UCSD-AML1 (cell line): ENCODE measurements around the gene DPP6.
A peak's percentile ranks its signal among the peaks of the same experiment; 100 is the strongest.

ENCODE experiments used
- DNase-seq: peaks from one replicate; lab custom pipeline; 2025; ENCODE audit not compliant: unreplicated experiment; lab: John Stamatoyannopoulos, UW

The DPP6 gene

DNA sequence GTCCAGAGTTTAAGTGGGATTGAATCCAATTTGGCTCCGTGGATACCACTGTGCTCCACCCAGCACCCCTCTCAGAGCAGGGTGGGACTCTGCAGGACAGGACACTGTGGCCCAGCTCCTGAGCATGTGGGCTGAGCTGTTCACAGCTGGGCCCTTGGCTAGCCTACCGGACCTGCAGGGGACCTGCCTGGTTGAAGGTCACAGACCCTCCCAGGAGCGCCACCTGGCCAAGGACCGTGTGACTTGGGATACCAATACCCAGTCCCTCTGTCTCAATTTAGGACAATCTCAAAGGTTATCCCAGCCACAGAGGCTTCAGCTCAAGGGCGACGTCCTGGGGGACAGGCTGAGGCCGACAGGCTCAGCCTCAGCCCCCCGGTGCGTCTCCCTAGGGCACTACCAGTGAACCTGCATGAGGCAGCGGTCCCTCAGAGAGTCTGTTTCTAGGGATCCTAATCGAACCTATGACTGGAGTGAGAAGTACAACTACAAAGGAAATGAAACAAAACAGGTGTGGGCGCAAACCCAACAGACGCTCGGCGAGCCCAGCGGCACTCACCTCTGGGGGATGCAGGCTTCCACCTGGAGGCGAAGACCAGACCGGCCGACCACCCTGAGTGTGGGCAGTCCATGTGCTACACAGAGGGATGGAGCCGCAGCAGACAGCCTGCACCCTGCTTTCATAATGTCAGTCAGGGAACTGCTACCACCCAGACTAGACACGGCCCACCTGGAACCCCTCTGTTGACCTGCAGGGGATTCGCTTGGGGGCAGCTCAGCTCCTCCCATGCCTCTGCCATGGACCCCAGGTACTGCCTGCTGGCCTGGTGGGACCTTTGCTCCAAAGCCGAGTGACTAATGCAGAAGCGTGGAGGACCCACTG is 847.0 kb downstream of the DPP6 start:
- no peak for DNase-seq

DNA sequence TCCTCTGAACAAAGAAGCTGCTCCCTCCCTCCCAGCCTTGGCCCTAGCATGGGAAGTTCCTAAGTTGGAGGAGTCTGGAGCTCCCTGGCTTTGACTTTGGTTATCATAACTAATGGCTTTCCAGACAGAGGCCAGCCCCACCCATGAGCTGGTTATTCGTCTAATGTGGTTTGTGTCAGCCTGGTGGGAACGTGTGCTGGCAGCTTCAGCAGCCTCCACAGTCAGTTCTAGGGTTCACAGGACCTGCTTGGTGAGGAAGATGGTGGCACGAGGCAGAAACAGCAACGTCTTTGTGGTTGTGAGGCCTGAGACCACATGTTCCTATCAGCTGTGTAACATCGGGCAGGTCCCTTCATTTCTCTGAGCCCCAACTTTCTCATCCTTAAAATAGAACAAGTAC is 847.7 kb downstream of the DPP6 start:
- no peak for DNase-seq

DNA sequence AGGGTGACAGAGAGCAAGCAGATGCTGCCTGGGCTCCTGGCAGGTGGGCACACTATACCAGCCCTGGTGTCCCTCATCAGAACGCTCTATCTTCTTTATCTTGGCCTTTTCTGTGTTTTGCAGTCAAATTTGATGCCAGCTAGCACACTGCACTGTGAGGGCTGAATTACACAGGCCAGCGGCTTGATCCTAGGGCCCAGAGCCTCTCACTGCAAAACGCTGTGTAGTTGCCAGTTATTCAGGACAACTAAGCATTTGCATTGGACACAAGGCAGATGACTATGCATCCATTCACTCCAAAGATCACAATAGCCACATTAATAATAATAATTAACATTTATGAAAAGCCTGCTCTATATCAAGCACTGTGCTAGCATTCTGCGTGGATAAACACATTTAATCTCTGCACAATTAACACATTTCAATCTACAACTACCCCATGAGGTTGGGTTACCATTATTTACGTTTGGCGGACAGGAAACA is 850.4 kb downstream of the DPP6 start:
- DNase-seq: no peak

DNA sequence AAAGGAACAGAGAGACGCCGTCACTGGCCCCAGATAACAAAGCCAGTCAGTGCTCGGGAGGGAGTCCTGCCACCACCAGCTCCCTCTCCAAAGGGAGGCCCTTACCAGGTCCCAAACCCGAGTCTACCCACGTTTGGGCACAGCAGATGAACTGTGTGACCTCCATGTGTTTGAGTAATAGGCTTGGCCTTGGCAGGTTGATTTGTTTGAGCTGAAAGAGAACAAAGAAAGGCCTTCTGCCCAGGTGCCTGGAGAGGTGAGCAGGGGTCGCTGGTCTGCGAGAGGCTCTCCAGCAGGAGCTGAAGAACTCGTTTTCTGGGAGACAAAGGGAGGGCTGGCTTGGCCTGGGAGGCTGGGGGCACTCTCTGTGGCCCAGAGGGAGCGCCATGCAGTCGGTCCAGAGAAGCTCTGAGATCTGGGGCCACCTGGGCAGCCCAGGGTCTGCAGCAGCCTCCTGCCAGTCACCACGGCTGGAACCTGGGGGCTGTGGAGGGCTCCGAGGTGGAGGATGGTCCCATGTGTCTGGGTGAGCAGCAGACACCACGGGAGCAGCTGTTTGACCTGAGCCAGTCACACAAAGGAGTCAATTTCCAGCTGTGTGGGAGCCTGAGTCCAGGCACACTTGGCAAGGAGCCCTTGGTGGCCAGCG is 851.0 kb downstream of the DPP6 start:
- no peak for DNase-seq

DNA sequence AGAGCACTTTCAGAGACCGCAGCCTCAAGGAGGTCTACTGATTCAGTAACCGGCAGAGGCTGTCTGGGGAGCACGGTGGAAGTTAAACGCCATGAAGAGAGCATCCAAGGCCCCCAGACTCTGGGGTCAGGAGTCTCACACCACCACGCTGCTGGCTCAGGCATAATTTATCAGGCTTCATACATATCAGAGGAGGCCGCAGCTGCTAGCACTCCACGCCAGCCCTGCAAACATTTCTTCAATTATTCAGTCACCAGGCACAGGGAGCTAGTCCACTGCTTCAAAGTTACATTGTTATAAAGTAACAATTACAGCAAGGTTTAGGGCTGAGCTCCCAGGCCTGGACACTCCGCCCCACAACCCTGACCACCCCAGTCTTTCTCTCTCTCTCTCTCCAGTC is 852.9 kb downstream of the DPP6 start:
- no peak for DNase-seq

DNA sequence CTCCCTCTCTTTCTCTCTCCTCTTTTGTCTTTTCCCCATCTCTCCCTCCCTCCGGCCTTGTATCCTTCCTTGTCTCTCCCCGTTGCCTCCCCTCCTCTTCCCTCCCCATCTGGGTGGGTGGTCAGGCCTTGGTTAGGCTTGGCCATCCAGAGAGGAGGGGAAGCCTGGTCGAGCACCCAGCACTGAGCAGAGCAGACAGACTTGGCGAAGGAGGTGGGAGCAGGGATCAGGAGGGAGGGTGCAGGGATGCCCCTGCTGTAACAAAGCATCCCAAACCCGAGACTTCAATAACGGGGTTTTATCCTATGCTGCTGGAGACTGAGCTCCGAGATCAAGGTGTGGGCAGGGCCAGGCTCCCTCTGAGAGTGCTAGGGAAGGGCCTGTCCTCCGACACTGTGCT is 853.4 kb downstream of the DPP6 start:
- DNase-seq: no peak

DNA sequence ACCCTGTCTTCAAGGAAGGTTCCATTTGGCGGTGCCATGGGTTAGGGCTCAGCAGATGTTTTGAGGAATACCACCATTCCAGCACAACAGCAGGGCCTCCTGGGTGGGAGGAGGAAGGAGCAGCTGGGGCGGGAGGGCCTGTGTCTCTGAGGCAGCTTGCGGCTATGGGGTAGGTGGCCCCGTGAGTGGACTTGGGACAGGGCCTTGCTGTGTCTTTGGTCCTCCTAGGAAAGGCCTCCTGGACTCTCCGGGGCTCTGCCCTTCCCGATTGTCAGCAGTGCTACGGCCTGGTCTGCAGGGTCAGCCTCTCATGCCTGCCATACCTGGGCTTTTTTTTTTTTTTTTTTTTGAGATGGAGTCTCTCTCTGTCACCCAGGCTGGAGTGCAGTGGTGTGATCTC is 854.0 kb downstream of the DPP6 start:
- no peak for DNase-seq

DNA sequence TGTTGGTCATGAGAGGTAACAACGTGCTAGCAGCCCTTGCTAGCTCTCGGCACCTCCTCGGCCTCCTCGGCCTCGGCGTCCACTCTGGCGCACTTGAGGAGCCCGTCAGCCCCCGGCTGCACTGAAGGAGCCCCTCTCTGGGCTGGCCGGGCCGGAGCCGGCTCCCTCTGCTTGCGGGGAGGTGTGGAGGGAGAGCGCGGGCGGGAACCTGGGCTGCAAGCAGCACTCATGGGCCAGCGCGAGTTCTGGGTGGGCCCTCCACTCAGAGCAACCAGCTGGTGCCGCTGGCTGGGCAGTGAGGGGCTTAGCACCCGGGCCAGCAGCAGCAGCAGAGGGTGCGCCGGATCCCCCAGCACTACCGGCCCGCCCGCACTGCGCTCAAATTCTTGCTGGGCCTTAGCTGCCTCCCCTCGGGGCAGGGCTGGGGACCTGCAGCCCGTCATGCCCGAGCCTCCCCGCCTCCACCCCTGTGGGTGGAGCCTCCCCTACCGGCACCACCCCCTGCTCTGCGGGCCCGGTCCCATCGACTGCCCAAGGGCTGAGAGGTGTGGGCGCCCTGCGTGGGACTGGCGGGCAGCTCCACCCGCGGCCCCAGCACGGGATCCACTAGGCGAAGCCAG is 854.6 kb downstream of the DPP6 start:
- DNase-seq: no peak

DNA sequence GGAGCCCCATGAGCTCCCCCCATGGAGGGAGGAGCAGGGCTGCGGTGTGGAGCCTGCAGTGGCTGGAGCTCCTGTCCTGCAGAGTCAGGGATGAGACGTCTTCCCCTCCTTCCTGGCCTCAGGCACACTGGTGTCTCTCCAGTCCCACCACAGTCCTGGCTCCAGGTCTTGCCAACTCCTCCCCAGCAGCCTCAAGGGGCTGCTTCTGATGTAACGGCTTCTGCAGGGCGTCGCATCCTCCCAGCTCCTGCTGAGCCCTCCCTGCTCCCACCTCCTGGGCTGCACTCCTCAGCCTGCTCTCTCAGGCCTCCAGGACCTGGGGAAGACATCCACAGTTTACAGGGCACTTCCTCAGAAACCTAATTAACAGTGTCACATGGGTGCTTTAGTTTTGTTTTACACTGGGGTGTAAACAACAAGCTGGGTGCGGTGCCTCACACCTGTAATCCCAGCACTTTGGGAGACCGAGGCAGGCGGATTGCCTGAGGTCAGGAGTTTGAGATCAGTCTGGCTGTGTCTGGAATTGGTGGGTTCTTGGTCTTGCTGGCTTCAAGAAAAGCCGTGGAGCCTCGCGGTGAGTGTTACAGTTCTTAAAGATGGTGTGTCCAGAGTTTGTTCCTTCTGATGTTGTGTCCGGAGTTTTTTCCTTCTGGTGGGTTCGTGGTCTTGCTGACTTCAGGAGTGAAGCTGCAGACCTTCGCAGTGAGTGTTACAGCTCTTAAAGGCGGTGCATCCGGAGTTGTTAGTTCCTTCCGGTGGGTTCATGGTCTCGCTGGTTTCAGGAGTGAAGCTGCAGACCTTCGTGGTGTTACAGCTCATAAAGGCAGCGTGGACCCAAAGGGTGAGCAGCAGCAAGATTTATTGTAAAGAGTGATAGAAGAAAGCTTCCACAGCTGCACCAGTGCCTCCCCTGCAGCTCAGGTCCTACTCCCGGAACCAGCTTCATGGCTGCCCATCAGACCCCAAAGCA is 855.7 kb downstream of the DPP6 start:
- no peak for DNase-seq

DNA sequence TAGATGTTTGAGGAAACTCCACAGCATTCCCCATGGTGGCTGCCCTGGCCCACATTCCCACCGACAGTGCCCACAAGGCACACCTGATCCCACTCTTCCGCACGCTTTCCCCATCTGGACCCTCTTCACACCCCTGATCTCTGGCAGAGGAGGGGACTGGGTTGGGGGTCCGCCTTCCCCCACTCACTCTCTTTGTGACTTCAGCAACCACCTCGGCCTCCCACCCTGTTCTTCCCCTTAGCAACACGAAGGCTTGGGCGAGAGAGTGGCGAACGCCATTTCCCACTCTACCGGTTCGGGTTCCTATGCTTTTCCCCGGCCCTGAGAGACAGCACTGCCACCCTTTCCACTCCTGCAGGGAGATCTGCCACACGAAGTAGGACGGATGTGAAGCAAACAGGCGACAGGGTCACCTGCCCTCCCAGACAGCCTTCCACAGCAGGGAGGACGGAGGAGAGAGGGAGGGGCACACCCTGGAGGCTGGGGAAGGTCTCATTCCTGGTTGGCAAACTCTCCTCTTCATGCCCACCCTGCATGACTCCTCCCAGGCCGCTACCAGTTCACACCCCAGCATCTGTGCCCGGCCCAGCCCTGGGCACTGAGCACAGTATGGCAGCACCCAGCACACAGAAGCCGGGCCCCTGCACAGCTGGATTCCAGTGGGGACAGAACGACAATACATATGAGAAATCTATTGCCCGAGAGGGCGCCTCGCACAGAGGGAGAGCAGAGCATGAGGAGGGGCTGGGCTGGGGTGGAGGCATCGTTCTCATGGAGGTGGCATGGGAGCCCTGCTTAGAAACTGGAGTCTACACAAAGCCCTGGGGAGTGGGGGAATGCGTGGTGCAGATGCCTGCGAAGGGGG is 857.3 kb downstream of the DPP6 start:
- DNase-seq: no peak

DNA sequence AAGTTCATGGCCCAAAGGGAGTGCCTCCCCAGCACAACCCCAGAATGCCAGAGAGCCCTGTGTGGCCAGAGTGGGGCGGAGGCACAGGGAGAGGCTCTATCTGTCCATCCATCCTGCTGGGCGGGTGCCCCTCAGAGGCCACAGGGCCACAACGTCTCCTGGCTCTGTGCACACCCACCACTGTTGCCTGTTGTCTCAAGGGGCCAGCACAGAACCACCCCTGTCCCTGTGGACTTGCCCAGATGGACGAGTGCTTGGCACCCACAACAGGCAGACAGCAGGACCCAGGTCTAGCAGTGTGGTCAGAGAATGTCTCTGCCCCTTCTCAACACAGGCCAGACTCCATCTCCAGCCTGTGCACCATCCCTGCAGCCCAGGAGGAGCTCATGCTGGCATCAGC is 857.9 kb downstream of the DPP6 start:
- no peak for DNase-seq

DNA sequence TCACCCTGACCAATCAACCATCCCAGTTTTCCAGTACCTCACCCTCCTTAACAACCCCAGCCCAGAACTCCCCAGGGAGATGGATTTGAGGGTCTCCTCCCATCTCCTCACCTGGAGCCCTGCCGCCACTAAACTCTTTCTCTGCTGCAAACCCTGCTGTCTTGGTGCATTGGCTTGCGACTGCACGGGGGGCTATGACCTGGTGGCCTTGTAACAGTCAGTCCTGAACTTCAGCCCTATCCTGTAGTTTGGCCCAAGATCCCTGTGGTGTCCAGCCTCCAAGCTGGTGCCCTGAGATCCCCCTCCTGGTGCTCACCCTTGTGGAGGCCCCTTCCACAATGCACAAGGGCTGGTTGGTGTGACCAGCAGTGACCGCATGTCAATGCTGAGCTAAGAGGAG is 858.8 kb downstream of the DPP6 start:
- DNase-seq: no peak

DNA sequence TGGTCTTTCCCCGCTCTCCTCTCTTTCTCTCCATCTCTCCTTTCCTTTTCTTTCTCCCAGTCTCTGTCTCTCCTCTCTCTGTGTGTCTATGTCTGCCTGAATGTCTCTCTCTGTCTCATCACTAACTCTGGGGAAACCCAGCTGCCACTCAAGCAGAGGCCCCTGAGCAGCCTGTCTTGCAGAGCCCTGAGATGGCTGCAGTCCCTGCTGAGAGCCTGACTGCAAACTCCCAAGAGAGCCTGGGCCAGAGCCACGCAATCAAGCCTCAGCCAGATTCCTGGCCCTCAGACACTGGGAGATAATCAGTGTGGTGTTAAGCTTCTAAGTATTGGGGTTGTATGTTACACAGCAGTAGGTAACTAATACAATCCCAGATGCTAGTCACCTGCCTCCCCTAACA is 859.2 kb downstream of the DPP6 start:
- no peak for DNase-seq

DNA sequence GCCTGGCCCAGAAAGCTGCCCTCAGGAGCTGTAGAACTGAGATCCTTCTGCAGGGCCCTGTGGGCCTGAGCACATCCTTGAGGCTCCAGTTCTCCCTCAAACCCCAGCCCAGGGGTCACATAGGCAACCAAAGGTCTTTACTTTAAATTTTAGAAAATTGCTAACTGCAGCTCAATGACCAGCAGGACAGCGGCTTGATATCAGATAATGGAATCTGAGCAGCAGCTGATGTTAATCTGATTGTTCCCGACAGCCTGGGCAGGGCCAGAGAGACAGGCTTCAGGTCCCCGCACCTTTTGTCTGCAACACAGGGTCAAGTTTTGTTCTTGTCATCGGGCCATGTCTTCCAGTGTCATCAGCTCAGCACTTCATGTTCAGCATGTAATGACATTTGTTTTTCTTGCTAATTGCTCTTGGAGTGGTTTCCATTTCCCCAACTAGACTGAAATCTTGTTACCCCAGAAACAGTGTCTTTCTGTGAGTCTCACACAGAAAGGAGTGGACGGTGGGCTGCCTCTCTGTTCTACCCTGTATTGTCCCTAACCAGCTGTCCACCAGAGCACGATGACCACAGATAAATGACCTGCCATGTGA is 859.8 kb downstream of the DPP6 start:
- DNase-seq: no peak

DNA sequence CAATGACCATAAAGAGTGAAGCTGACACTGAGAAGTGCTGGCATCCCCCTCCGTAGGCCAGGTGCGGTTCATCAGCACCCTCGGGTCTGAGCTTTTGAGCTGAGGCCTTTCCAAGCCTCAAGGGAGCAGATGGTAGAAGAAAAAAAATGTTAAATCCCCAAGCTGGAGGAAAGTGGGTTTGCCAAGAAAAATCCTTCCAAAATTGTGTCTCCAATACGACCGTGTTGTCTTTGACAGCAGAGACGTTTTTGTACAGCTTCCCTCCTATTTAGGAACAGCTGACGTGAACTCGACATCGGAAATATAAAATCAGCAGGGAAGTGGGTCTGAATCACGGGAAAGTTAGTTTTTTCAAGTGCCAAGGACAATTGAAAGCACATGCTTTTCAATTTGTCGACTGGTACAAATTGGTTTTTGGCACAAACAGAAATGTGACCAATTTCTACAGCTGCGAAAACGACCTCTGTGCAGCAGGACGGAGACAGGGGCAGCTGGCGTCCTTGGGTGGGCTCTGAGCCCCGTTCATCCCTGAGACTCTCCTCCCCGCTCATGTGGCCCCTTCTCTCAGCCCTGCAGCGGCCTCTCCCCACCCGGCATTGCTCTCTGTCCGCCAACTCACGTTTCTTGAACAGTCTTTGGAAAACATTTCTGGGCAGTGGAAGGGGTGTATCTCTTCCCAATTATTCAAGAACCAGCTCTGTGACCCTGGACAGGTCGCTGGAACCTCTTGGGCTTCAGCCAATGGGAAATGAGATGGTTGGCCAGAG is 860.9 kb downstream of the DPP6 start:
- no peak for DNase-seq

DNA sequence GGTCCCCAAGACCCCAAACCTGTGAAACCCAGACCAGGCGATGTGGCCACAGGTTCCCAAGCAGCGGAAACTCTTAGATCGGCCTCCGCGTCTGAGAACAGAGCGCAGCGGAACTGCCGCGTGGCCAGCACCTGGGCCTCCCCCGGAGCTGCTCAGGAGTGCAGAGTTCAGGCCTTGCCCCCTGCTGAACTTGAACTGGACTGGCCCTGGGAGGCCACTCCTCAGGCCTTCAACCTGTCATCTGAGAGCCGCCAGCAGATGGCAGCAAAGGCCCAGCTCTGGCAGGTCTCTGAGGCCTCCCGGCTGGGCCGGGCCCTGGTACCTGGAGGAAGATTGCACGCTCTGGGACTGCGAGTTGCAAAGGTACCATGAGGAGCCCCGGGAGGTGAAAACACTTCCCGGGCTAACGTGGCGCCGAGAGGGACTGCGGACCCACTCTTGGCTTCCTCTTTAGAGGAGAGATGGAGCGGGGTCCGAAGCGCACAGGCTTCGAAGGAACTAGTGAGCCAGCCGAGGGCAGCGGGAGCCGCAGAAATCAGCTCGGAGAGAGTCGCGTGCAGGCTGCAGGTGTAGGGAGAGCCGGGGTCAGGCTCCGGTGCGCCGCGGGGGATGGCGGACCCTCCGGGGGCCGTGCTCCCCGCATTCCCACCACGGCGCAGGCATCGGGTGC is 861.6 kb downstream of the DPP6 start:
- DNase-seq: peak; percentile 61

DNA sequence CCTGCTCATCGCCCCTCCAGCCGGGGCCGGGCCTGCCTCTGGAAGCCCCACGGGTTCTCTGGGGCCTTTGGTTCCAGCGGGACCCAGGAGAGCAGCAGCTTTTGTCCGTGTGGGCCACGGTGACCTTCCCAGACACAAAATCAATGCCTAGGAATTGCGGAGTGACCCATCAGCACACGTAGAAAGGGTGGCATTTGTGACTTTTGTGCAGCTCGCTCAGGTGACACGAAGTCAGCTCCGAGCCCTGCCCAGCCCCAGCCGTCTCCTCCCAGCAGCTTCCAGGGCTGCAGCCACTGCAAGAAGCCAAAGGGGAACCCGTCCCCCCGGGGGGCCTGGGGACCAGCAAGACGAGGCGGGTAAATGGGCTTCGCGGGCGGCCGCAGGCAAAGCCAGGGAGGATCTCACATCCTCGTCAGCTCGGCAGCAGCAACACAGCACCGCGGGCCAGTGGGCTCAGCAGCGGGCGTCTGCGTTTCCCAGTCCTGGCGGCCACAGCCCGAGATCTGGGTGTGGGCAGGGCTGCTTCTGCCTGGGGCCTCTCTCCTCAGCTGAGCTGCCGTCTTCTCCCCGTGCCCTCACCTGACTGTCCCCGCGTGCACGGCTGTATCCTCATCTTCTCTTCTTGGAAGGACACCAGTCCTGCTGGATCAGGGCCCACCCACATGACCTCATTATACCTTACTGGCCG is 862.3 kb downstream of the DPP6 start:
- DNase-seq: no peak

DNA sequence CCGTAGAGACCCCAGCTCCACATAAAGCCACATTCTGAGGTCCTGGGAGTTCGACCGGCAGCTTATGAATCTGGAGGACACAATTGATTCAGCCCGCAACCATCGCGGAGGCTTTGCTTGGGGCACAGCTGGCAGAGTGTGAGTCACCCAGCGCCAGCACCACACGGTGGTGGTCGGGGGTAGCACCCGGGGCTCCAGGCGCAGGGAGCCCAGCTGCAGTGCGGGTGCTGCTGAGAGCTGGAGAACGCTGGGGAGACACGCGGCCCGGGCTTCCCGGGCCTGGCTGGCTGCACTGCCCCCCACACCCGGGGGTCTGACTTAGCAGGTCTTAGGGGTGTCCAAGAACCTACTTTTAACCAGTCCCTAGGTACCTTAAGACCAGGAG is 862.8 kb downstream of the DPP6 start:
- DNase-seq: no peak
